NCI-H2196 (cell line): ENCODE measurements around the gene SMIM10.
"Not testable (repeated sequence)": the region's sequence is repeated elsewhere in the genome, so short reads cannot be mapped to it uniquely, and the experiment has no call there.

Experiments used
- DNase-seq: peaks from one replicate; lab custom pipeline; 2025; ENCODE audit not compliant: unreplicated experiment; lab: John Stamatoyannopoulos, UW

The SMIM10 gene

GRCh38 chrX:134990801-134991481 is at the start of gene SMIM10:
SMIM10 (plus strand) TSS chrX:134990991; CDS start chrX:134991096, 105 bp downstream.
- no peak for DNase-seq

GRCh38 chrX:134946364-134946763 is 44.4 kb upstream of the SMIM10 start:
- DNase-seq, result not testable (repeated sequence)

GRCh38 chrX:134948333-134949241 is 42.2 kb upstream of the SMIM10 start:
- no peak for DNase-seq

- DNase-seq, result no peak
Measured at GRCh38 chrX:134949271-134949670, 41.5 kb upstream of the SMIM10 start.

GRCh38 chrX:134957836-134958235 is 33.0 kb upstream of the SMIM10 start:
- no peak for DNase-seq

GRCh38 chrX:134960366-134960765 is 30.4 kb upstream of the SMIM10 start:
- not testable (repeated sequence) for DNase-seq

- no peak for DNase-seq
Measured at GRCh38 chrX:134963041-134963440, 27.8 kb upstream of the SMIM10 start.

GRCh38 chrX:134969726-134970125 is 21.1 kb upstream of the SMIM10 start:
- no peak for DNase-seq

- no peak for DNase-seq
Measured at GRCh38 chrX:134971926-134972325, 18.9 kb upstream of the SMIM10 start.

- DNase-seq, result no peak
Measured at GRCh38 chrX:134975516-134975915, 15.3 kb upstream of the SMIM10 start.

GRCh38 chrX:134981910-134982309 is 8.9 kb upstream of the SMIM10 start:
- no peak for DNase-seq

- no peak for DNase-seq
Measured at GRCh38 chrX:134982748-134983147, 8.0 kb upstream of the SMIM10 start.

- DNase-seq, result no peak
Measured at GRCh38 chrX:134985479-134985878, 5.3 kb upstream of the SMIM10 start.

- no peak for DNase-seq
Measured at GRCh38 chrX:134990475-134990800, 353 bp upstream of the SMIM10 start.

- no peak for DNase-seq
Measured at GRCh38 chrX:134997646-134998045, 6.9 kb downstream of the SMIM10 start.

- DNase-seq, result no peak
Measured at GRCh38 chrX:134998246-134998645, 7.5 kb downstream of the SMIM10 start.

- peak; percentile 28 for DNase-seq
Measured at GRCh38 chrX:134999469-134999868, 8.7 kb downstream of the SMIM10 start.

- no peak for DNase-seq
Measured at GRCh38 chrX:135000516-135000915, 9.7 kb downstream of the SMIM10 start.

GRCh38 chrX:135003876-135004623 is 13.3 kb downstream of the SMIM10 start:
- DNase-seq, result peak; percentile 88

GRCh38 chrX:135006187-135006586 is 15.4 kb downstream of the SMIM10 start:
- no peak for DNase-seq

GRCh38 chrX:135009057-135009610 is 18.3 kb downstream of the SMIM10 start:
- no peak for DNase-seq
